DMS 273 (cell line): ENCODE data around the gene GRIK4.
"Not testable (repeated sequence)": the region's sequence is repeated elsewhere in the genome, so short reads cannot be mapped to it uniquely, and the experiment has no call there.

Experiments
- DNase-seq: peaks from one replicate; lab custom pipeline; 2025; ENCODE audit not compliant: unreplicated experiment; lab: John Stamatoyannopoulos, UW

The GRIK4 gene

GRCh38 chr11:120598517-120599257, 87.1 kb downstream of the GRIK4 start:
- no peak for DNase-seq

- no peak for DNase-seq
Observed at GRCh38 chr11:120599816-120600420, 88.4 kb downstream of the GRIK4 start.

- no peak for DNase-seq
Observed at GRCh38 chr11:120601536-120601935, 90.0 kb downstream of the GRIK4 start.

- DNase-seq, result no peak
Observed at GRCh38 chr11:120603071-120603470, 91.5 kb downstream of the GRIK4 start.

GRCh38 chr11:120605469-120605868, 93.9 kb downstream of the GRIK4 start:
- DNase-seq, result no peak

GRCh38 chr11:120606211-120607010, 94.9 kb downstream of the GRIK4 start:
- no peak for DNase-seq

GRCh38 chr11:120608061-120608460, 96.5 kb downstream of the GRIK4 start:
- DNase-seq, result no peak

- no peak for DNase-seq
Observed at GRCh38 chr11:120608760-120609211, 97.2 kb downstream of the GRIK4 start.

- DNase-seq, result no peak
Observed at GRCh38 chr11:120610111-120610510, 98.6 kb downstream of the GRIK4 start.

- DNase-seq, result no peak
Observed at GRCh38 chr11:120611581-120611980, 100.0 kb downstream of the GRIK4 start.

GRCh38 chr11:120612513-120613263, 101.1 kb downstream of the GRIK4 start:
- no peak for DNase-seq

GRCh38 chr11:120613264-120614226, 102.0 kb downstream of the GRIK4 start:
- no peak for DNase-seq

GRCh38 chr11:120615391-120615790, 103.8 kb downstream of the GRIK4 start:
- no peak for DNase-seq

- DNase-seq, result no peak
Observed at GRCh38 chr11:120618399-120618798, 106.9 kb downstream of the GRIK4 start.

- DNase-seq, result peak; percentile 9
Observed at GRCh38 chr11:120622189-120622875, 110.8 kb downstream of the GRIK4 start.

GRCh38 chr11:120624992-120625391, 113.4 kb downstream of the GRIK4 start:
- DNase-seq, result not testable (repeated sequence)

GRCh38 chr11:120625565-120625964, 114.0 kb downstream of the GRIK4 start:
- peak; percentile 58 for DNase-seq

GRCh38 chr11:120626791-120627190, 115.2 kb downstream of the GRIK4 start:
- no peak for DNase-seq
